ENCODE data around the gene AFF3.

- TF ChIP-seq FOXA1 (IDR thresholded peaks at IDR 0.05) (no peak), TARDBP (IDR thresholded peaks at IDR 0.05) (no peak), PKNOX1 (IDR thresholded peaks at IDR 0.05) (no peak), SUZ12 (IDR thresholded peaks at IDR 0.05) (no peak), ZNF384 (IDR thresholded peaks at IDR 0.05) (no peak), FOXK2 (IDR thresholded peaks at IDR 0.05) (no peak), SP1 (IDR thresholded peaks at IDR 0.05) (no peak)
Measured at GRCh38 chr2:100041385-100041784, 101.0 kb downstream of the AFF3 start.

All from HEK293T (cell line).